Lung (tissue), 12 donors: ENCODE results near the gene MUS81. TPM values are rescaled to one million over a fixed set of nuclear protein-coding genes. Genes with fewer than 3 reads are reported as not detected.
"Not testable (repeated sequence)": the region's sequence is repeated elsewhere in the genome, so short reads cannot be mapped to it uniquely, and the experiment has no call there.

Source experiments
- ATAC-seq: fragments of 200-7000 bp; cut with Tn5 transposase; one replicate; pipeline ENCODE4 v1.9.1; 2020; ENCODE audit warnings: moderate number of reproducible peaks; ENCODE audit not compliant: insufficient read depth, low FRiP score
- DNase-seq, 3 donors: peaks; one replicate each; pipeline ENCODE4 v3.0.0-alpha.2; 2013 to 2017
- H3K27ac ChIP-seq, 2 donors: one replicate each; pipeline ENCODE4 v1.5.1; 2013; ENCODE audit warnings: mild to moderate bottlenecking in 2 of 2, moderate library complexity in 2 of 2, control low read depth in 1 of 2, inconsistent platforms in 1 of 2, low read depth in 1 of 2, low read length in 1 of 2
- H3K27me3 ChIP-seq, 3 donors: one replicate each; pipeline ENCODE4 v1.5.1; 2013; ENCODE audit warnings: low read length in 2 of 3; ENCODE audit not compliant: control insufficient read depth in 3 of 3, insufficient read depth in 3 of 3
- H3K36me3 ChIP-seq, 4 donors: one replicate each; pipeline ENCODE4 v1.5.1; 2013; ENCODE audit warnings: low read length in 4 of 4, mild to moderate bottlenecking in 1 of 4, moderate library complexity in 1 of 4; ENCODE audit not compliant: control insufficient read depth in 4 of 4, insufficient read depth in 4 of 4
- H3K4me1 ChIP-seq, 5 donors: one replicate each; pipeline ENCODE4 v1.5.1; 2013; ENCODE audit warnings: low read length in 5 of 5, mild to moderate bottlenecking in 2 of 5, moderate library complexity in 1 of 5; ENCODE audit not compliant: control insufficient read depth in 5 of 5, insufficient read depth in 5 of 5
- H3K4me3 ChIP-seq: one replicate; pipeline ENCODE4 v1.5.1; 2013; ENCODE audit warnings: mild to moderate bottlenecking, control low read depth, moderate library complexity
- H3K9ac ChIP-seq, 2 donors: one replicate each; pipeline ENCODE4 v1.5.1; 2013; ENCODE audit warnings: low read length in 2 of 2, control low read depth in 1 of 2; ENCODE audit not compliant: insufficient read depth in 1 of 2
- H3K9me3 ChIP-seq, 4 donors: one replicate each; pipeline ENCODE4 v1.5.1; 2013; ENCODE audit warnings: low read length in 3 of 4, mild to moderate bottlenecking in 1 of 4, moderate library complexity in 1 of 4; ENCODE audit not compliant: control insufficient read depth in 4 of 4, insufficient read depth in 3 of 4
- WGBS, 2 donors: extraction: QIAGEN DNeasy Blood & Tissue Kit; methylation state at CpG; one replicate each; pipeline ENCODE4 v1.1.7; 2013; 5-methylcytosine and 5-hydroxymethylcytosine counted together
- polyA plus RNA-seq, 2 donors: library from polyadenylated mRNA; stranded (reverse); fragments of 200-250 nt; gene quantifications; one replicate each; pipeline ENCODE4 v1.2.1, GENCODE V29; 2013
- total RNA-seq, 2 donors: library from RNA; depleted of rRNA in 1 of 2; stranded (reverse); fragments of >200 nt in 1 of 2; gene quantifications; one replicate each; pipeline ENCODE4 v1.2.1, GENCODE V29; 2014 to 2021
- TF ChIP-seq, protein P1 (sequence below): IDR thresholded peaks from 2 replicates; pipeline ENCODE4 v1.5.1; 2012; ENCODE audit warnings: mild to moderate bottlenecking; ENCODE audit errors: control extremely low read depth, extremely low read depth
- donor health status: control.
- donor health status: control.
- donor health status: Bipolar disorder and iron deficiency.
- donor health status: healthy.
- donor health status: DM: yes; HTN: yes; CAD: no.

MUS81 gene
- total and polyA plus RNA-seq, 4 donors, result 35.0 to 62.2 (median 53.8) TPM

DNA sequence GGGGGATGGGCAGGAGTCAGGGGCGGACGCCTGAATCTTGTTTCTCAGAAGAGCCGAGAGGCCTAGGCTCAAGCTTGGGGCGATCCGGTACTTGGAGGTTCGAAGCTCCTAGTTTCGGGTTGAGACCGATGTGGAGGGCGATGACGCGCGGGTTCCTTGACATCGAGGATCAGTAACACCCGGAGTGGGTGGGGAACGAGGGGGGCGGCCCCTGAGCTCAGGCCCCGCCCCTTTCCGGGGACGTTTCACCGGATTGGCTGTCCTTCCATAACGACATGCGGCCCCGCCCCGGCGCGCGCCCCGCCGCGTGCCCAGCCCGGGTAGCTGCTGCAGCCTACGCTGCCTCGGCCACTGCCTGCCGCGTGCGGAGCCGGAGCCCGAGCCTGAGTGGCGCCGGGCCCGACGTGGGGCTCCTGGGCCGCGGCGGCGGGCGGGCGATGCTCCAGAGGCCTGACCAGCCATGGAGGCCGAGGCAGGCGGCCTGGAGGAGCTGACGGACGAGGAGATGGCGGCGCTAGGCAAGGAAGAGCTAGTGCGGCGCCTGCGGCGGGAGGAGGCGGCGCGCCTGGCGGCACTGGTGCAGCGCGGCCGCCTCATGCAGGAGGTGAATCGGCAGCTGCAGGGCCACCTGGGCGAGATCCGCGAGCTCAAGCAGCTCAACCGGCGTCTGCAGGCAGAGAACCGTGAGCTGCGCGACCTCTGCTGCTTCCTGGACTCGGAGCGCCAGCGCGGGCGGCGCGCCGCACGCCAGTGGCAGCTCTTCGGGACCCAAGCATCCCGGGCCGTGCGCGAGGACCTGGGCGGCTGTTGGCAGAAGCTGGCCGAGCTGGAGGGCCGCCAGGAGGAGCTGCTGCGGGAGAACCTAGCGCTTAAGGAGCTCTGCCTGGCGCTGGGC lies 30.3 kb downstream of the MUS81 start, which contains the start of gene CCDC85B:
Gene CCDC85B (plus strand): TSS at position 350 of the 895 bp plus-strand sequence. CDS start 111 bp downstream, at position 461.
- TF ChIP-seq, protein P1, sequence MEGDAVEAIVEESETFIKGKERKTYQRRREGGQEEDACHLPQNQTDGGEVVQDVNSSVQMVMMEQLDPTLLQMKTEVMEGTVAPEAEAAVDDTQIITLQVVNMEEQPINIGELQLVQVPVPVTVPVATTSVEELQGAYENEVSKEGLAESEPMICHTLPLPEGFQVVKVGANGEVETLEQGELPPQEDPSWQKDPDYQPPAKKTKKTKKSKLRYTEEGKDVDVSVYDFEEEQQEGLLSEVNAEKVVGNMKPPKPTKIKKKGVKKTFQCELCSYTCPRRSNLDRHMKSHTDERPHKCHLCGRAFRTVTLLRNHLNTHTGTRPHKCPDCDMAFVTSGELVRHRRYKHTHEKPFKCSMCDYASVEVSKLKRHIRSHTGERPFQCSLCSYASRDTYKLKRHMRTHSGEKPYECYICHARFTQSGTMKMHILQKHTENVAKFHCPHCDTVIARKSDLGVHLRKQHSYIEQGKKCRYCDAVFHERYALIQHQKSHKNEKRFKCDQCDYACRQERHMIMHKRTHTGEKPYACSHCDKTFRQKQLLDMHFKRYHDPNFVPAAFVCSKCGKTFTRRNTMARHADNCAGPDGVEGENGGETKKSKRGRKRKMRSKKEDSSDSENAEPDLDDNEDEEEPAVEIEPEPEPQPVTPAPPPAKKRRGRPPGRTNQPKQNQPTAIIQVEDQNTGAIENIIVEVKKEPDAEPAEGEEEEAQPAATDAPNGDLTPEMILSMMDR, result no peak
- peak within 1 kb of the TSS; percentile 64 for H3K4me3 ChIP-seq
- H3K36me3 ChIP-seq, result peaks cover 0 to 9% (median 3%) of the 10 kb centered on the region in 4 donors
- no peaks in the 10 kb centered on the region for H3K27me3 ChIP-seq
- H3K27ac ChIP-seq, result peak within 1 kb of the TSS; percentile 93 to 98
- DNase-seq, result peak; percentile 97 to 98 (median 98)
- H3K4me1 ChIP-seq, result peaks cover 5 to 54% (median 13%) of the 10 kb centered on the region in 5 donors
- no peaks in the 10 kb centered on the region for H3K9me3 ChIP-seq
- ATAC-seq, result peak; percentile 88
- 0 to 1% methylated on average over 64 to 94 of the region's 94 CpGs for WGBS, 2 donors
- peak within 1 kb of the TSS in 1 of 2 donors; percentile 94 for H3K9ac ChIP-seq

DNA sequence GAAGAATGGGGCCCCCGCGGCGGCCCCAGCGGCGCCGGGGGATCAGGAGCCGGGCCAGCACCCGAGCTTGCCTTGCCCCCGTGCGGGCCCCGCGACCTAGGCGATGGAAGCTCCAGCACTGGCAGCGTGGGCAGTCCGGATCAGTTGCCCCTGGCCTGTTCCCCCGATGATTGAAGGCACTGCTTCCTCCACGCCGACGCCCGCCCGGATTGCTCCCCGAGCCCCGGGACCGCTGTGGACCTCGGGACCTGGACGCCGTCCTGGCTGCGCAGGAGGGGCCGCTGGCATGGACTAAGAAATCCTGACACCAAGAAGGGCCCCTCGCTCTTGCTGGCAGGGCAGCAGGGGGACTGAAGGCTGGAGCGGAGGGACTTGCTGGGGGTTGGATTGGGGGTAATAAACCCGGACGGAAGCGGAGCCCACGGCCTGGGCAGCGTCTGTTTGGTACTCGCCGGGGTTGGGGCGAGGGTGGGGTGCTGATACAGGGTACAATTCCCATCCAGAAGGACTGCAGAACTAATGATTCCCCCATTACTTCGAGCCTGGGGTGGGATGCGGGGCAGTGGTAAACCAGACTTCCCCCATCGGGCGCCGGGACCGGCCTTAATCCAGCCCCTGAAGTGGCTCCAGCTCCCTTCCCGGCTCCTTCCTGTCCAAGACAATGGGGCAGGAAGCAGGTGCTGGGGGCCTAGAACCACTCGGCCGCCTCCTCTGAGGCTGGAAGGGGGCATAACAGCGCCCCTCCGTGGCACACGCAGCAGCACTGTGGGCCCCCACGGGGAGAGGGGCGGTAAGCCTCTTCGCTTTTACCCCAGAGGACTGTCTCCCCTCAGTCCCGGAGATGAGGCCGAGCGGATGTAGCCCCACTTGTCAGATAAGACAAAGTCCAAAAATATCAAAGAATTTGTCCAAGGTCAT lies 31.2 kb downstream of the MUS81 start:
- WGBS, 2 donors, result 2 to 6% methylated on average over 52 to 57 of the region's 57 CpGs
- H3K4me1 ChIP-seq, result peaks cover 5 to 54% (median 13%) of the 10 kb centered on the region in 5 donors
- no peak for ATAC-seq

DNA sequence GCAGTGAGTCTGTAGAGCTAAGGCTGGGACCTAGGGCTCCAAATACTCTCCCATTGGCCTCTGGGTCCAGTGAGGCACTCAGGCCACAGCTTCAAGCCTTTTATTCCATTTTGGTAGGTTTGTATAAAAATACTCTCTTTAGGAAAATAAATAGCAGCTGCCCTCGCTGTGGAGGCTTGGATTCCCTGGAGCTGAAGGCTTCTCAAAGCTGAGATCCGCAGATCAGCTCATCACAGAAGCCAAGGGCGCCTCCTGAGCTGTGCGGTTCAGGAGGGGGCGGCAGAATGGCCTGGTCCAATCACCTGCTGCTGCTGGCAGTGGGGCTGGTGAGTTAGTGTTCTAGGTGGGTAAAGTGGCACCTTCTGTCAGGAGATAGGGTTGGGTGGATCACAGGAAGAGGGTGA lies 31.9 kb downstream of the MUS81 start:
- H3K9ac ChIP-seq, result peak overlapping the region in 1 of 2 donors; percentile 17
- peak overlapping the region; percentile 64 for H3K4me3 ChIP-seq
- peak overlapping the region; percentile 93 to 98 for H3K27ac ChIP-seq
- H3K4me1 ChIP-seq, result peaks cover 5 to 54% (median 11%) of the 10 kb centered on the region in 5 donors
- ATAC-seq, H3K36me3 ChIP-seq, DNase-seq, H3K9me3 ChIP-seq: not testable (repeated sequence)
- H3K27me3 ChIP-seq, result peaks cover 0 to 11% (median 6%) of the 10 kb centered on the region in 3 donors
- 53 to 62% methylated on average over 5 of the region's 5 CpGs for WGBS, 2 donors

More for the DNA sequence above, 31.2 kb downstream of the MUS81 start:
- H3K36me3 ChIP-seq, result peaks cover 0 to 4% (median 1%) of the 10 kb centered on the region in 4 donors
- peak overlapping the region; percentile 64 for H3K4me3 ChIP-seq
- H3K27ac ChIP-seq, result peak overlapping the region; percentile 93 to 98
- peaks cover 0 to 6% (median 4%) of the 10 kb centered on the region in 3 donors for H3K27me3 ChIP-seq
- DNase-seq, result peak in 2 of 3 donors; percentile 28 to 55
- peak overlapping the region in 1 of 2 donors; percentile 17 for H3K9ac ChIP-seq
- H3K9me3 ChIP-seq, result no peaks in the 10 kb centered on the region
- TF ChIP-seq, protein P1, result peak; percentile 13
